H1 (cell line): ENCODE results near the gene TERB2. TPM values are rescaled to one million over a fixed set of nuclear protein-coding genes. Genes with fewer than 3 reads are reported as not detected.

Source experiments
- CTCF ChIA-PET: fragments of 300-600 bp; sonication (Branson Sonifier 250); formaldehyde crosslinking; loops from one replicate; lab custom pipeline; 2021; ENCODE audit not compliant: partially characterized antibody; lab: Charles Lee
- POLR2A ChIA-PET: fragments of 300-600 bp; sonication (Branson Sonifier 250); formaldehyde crosslinking; loops from one replicate; lab custom pipeline; 2021; ENCODE audit warnings: inconsistent platforms; ENCODE audit not compliant: partially characterized antibody; lab: Charles Lee
- DNase-seq, 2 experiments: peaks; one replicate each; pipeline versions ENCODE4 v3.0.0 to v3.0.0-alpha.2; 2010 to 2022; ENCODE audit warnings: low spot score in 2 of 2, low read depth in 1 of 2, mixed read lengths in 1 of 2
- FAIRE-seq: peaks from 2 replicates; lab custom pipeline; 2011; peaks lifted over from hg19 to GRCh38; lab: Jason Lieb, UNC
- H2AFZ ChIP-seq: 2 replicates; pipeline ENCODE4 v1.8.1; 2012; ENCODE audit warnings: low read length, inconsistent platforms
- H2AK5ac ChIP-seq: 2 replicates; pipeline ENCODE4 v1.6.1; 2013; ENCODE audit warnings: low read depth, low read length
- H2BK120ac ChIP-seq: replicated peaks from 2 replicates; pipeline ENCODE3; 2013; ENCODE audit warnings: low read depth, low read length, inconsistent platforms
- H2BK12ac ChIP-seq: 2 replicates; pipeline ENCODE4 v1.6.1; 2013; ENCODE audit warnings: low read depth, low read length
- H2BK15ac ChIP-seq: 2 replicates; pipeline ENCODE4 v1.6.1; 2013; ENCODE audit warnings: low read length
- H2BK20ac ChIP-seq: 2 replicates; pipeline ENCODE4 v1.6.1; 2013; ENCODE audit warnings: low read length
- H2BK5ac ChIP-seq: 2 replicates; pipeline ENCODE4 v1.6.1; 2013; ENCODE audit warnings: low read depth, low read length
- H3K14ac ChIP-seq: 2 replicates; pipeline ENCODE4 v1.6.1; 2013; ENCODE audit warnings: inconsistent platforms; ENCODE audit not compliant: insufficient read length
- H3K18ac ChIP-seq: 2 replicates; pipeline ENCODE4 v1.6.1; 2013; ENCODE audit warnings: low read length; ENCODE audit errors: extremely low read depth
- H3K23ac ChIP-seq: 2 replicates; pipeline ENCODE4 v1.6.1; 2013; ENCODE audit warnings: inconsistent platforms; ENCODE audit not compliant: insufficient read length
- H3K23me2 ChIP-seq: 2 replicates; pipeline ENCODE4 v1.6.1; 2013; ENCODE audit warnings: low read depth, low read length
- H3K27ac ChIP-seq: 2 replicates; pipeline ENCODE4 v1.6.1; 2011; ENCODE audit warnings: low read depth, low read length, inconsistent platforms
- H3K27me3 ChIP-seq, 4 experiments: replicated peaks in 1 of 4; 1 replicate in 1 of 4; 2 replicates in 3 of 4; pipeline versions ENCODE4 v1.6.1 to v1.8.1; 2011 to 2013; ENCODE audit warnings: low read length in 3 of 4, mild to moderate bottlenecking in 3 of 4, inconsistent platforms in 2 of 4, mixed read lengths in 2 of 4, moderate library complexity in 1 of 4; ENCODE audit not compliant: control insufficient read depth in 3 of 4, insufficient read depth in 3 of 4; ENCODE audit errors: extremely low read depth in 1 of 4
- H3K36me3 ChIP-seq, 4 experiments: 2 replicates each; pipeline versions ENCODE4 v1.6.1 to v1.8.1; 2011 to 2013; ENCODE audit warnings: mild to moderate bottlenecking in 4 of 4, low read length in 3 of 4, moderate library complexity in 2 of 4, control low read depth in 1 of 4, inconsistent platforms in 1 of 4; ENCODE audit not compliant: insufficient read depth in 4 of 4, control insufficient read depth in 2 of 4
- H3K4ac ChIP-seq: replicated peaks from 2 replicates; pipeline ENCODE3; 2013; ENCODE audit warnings: low read length, low read depth, mixed read lengths, inconsistent platforms; ENCODE audit not compliant: insufficient read length
- H3K4me1 ChIP-seq, 4 experiments: replicated peaks in 1 of 4; 1 replicate in 1 of 4; 2 replicates in 3 of 4; pipeline versions ENCODE4 v1.6.1 to v1.8.1; 2011 to 2013; ENCODE audit warnings: low read length in 3 of 4, inconsistent platforms in 2 of 4, mixed read lengths in 1 of 4; ENCODE audit not compliant: insufficient read depth in 4 of 4, control insufficient read depth in 3 of 4
- H3K4me2 ChIP-seq, 2 experiments: 2 replicates each; pipeline versions ENCODE4 v1.6.1 to v1.8.1; 2011 to 2013; ENCODE audit warnings: low read depth in 2 of 2, low read length in 2 of 2, control low read depth in 1 of 2, inconsistent platforms in 1 of 2, mild to moderate bottlenecking in 1 of 2; ENCODE audit not compliant: insufficient read depth in 1 of 2
- H3K4me3 ChIP-seq, 4 experiments: fragments of 200-600, 300-600 bp in 1 of 4; sonication (generic), shearing (Covaris generic), sonication (Bioruptor Twin) in 1 of 4; 2 replicates each; pipeline versions ENCODE4 v1.5.1 to v1.8.1; 2011 to 2016; ENCODE audit warnings: low read length in 4 of 4, low read depth in 3 of 4, control low read depth in 2 of 4, inconsistent platforms in 2 of 4, mild to moderate bottlenecking in 2 of 4, mixed read lengths in 1 of 4, moderate library complexity in 1 of 4; ENCODE audit not compliant: insufficient read depth in 2 of 4; ENCODE audit errors: extremely low read depth in 1 of 4
- H3K56ac ChIP-seq: replicated peaks from 2 replicates; pipeline ENCODE3; 2013; ENCODE audit warnings: low read depth, mild to moderate bottlenecking, mixed read lengths, low read length, inconsistent platforms; ENCODE audit not compliant: insufficient read length
- H3K79me1 ChIP-seq: 2 replicates; pipeline ENCODE4 v1.6.1; 2013; ENCODE audit warnings: low read depth, low read length, control low read depth
- H3K79me2 ChIP-seq, 2 experiments: 2 replicates each; pipeline versions ENCODE4 v1.6.1 to v1.8.1; 2012 to 2013; ENCODE audit warnings: low read length in 2 of 2, mild to moderate bottlenecking in 2 of 2, inconsistent platforms in 1 of 2; ENCODE audit not compliant: insufficient read depth in 2 of 2, control insufficient read depth in 1 of 2
- H3K9ac ChIP-seq, 4 experiments: replicated peaks in 1 of 4; 1 replicate in 1 of 4; 2 replicates in 3 of 4; pipeline versions ENCODE4 v1.6.1 to v1.8.1; 2011 to 2013; ENCODE audit warnings: low read depth in 3 of 4, low read length in 3 of 4, control low read depth in 2 of 4, mild to moderate bottlenecking in 2 of 4, moderate library complexity in 2 of 4, inconsistent platforms in 1 of 4; ENCODE audit errors: extremely low read depth in 1 of 4
- H3K9me3 ChIP-seq, 2 experiments: 2 replicates each; pipeline versions ENCODE4 v1.6.1 to v1.8.1; 2012 to 2013; ENCODE audit warnings: mild to moderate bottlenecking in 2 of 2, moderate library complexity in 2 of 2, control low read depth in 1 of 2, inconsistent platforms in 1 of 2, low read depth in 1 of 2, low read length in 1 of 2, mixed read lengths in 1 of 2; ENCODE audit not compliant: insufficient read depth in 2 of 2
- H4K20me1 ChIP-seq, 2 experiments: replicated peaks in 1 of 2; 2 replicates each; pipeline versions ENCODE3 to v1.8.1; 2011 to 2013; ENCODE audit warnings: inconsistent platforms in 2 of 2, low read length in 2 of 2, mild to moderate bottlenecking in 1 of 2; ENCODE audit not compliant: insufficient read depth in 2 of 2, control insufficient read depth in 1 of 2
- H4K5ac ChIP-seq: 2 replicates; pipeline ENCODE4 v1.6.1; 2013; ENCODE audit warnings: low read length, low read depth, mixed read lengths, inconsistent platforms; ENCODE audit not compliant: insufficient read length
- H4K8ac ChIP-seq: 2 replicates; pipeline ENCODE4 v1.8.0; 2013; ENCODE audit warnings: mild to moderate bottlenecking, moderate library complexity, low read length, inconsistent platforms; ENCODE audit not compliant: insufficient read depth; ENCODE audit errors: extremely low read depth
- H4K91ac ChIP-seq: replicated peaks from 2 replicates; pipeline ENCODE3; 2013; ENCODE audit warnings: low read length, mixed read lengths, inconsistent platforms; ENCODE audit not compliant: insufficient read length
- ASH2L ChIP-seq: fragments of 200-600, 300-600 bp; sonication (generic); IDR thresholded peaks from one replicate; pipeline ENCODE4 v1.7.1; 2017; ENCODE audit warnings: low read length
- ATF3 ChIP-seq: IDR thresholded peaks from 2 replicates; pipeline ENCODE4 v1.6.1; 2011; ENCODE audit warnings: low read depth, mild to moderate bottlenecking, low read length; ENCODE audit not compliant: insufficient read depth
- GTF2F1 ChIP-seq: IDR thresholded peaks from 2 replicates; pipeline ENCODE4 v1.6.1; 2012; ENCODE audit warnings: low read depth, low read length, improper control_type of control experiment, borderline replicate concordance
- JUND ChIP-seq: IDR thresholded peaks from 2 replicates; pipeline ENCODE4 v1.6.1; 2011; ENCODE audit warnings: mild to moderate bottlenecking, improper control_type of control experiment, low read length
- MAX ChIP-seq: IDR thresholded peaks from 2 replicates; pipeline ENCODE4 v1.6.1; 2012; ENCODE audit warnings: inconsistent platforms
- SIN3A ChIP-seq, 2 experiments: IDR thresholded peaks in 1 of 2; conservative IDR thresholded peaks in 1 of 2; 2 replicates each; pipeline ENCODE4 v1.6.1; 2011 to 2012; ENCODE audit warnings: low read length in 2 of 2, improper control_type of control experiment in 1 of 2, low read depth in 1 of 2, mild to moderate bottlenecking in 1 of 2
- TAF7 ChIP-seq: optimal IDR thresholded peaks from 2 replicates; pipeline ENCODE3; 2011; ENCODE audit warnings: low read depth, mild to moderate bottlenecking, inconsistent platforms, low read length, moderate library complexity, borderline replicate concordance
- TBP ChIP-seq: IDR thresholded peaks from 2 replicates; pipeline ENCODE4 v1.6.1; 2011; ENCODE audit warnings: low read depth, low read length, improper control_type of control experiment
- WGBS, 2 experiments: shearing (Covaris generic) in 1 of 2; methylation state at CpG; one replicate each; pipeline versions ENCODE4 v1.1.6 to v1.1.7; 2013 to 2015; ENCODE audit warnings: low lambda C conversion rate in 2 of 2, mixed read lengths in 2 of 2, inconsistent platforms in 1 of 2, low coverage in 1 of 2, missing lambda C conversion rate in 1 of 2; ENCODE audit not compliant: insufficient replicate concordance in 2 of 2, insufficient coverage in 1 of 2, insufficient read length in 1 of 2; ENCODE audit errors: extremely low coverage in 1 of 2, missing lambda C conversion rate in 1 of 2; 5-methylcytosine and 5-hydroxymethylcytosine counted together
- polyA plus RNA-seq, 7 experiments: library from polyadenylated mRNA; depleted of rRNA in 3 of 7; stranded (reverse) in 5 of 7; unstranded in 2 of 7; fragments of >200 nt in 5 of 7; fragments of 200-250 nt in 2 of 7; gene quantifications; 1 replicate in 5 of 7; 2 replicates in 1 of 7; 4 replicates in 1 of 7; pipeline versions ENCODE4 v1.2.1 to v1.2.3, GENCODE V29; 2011 to 2013; ENCODE audit warnings: missing spikeins in 2 of 7, mixed read lengths in 2 of 7
- total RNA-seq: library from RNA; stranded (reverse); fragmentation: NEBNext Ultra II Directional; extraction: Animal tissue kit (Norgen Biotek cat#: 25700); gene quantifications from 2 replicates; pipeline ENCODE4 v1.2.1, GENCODE V29; 2021

The TERB2 gene
- total and polyA plus RNA-seq, 2 of the 8 experiments (the other 6 are each of a cell fraction or from before 2014, with no cell fraction given) = not detected

DNA sequence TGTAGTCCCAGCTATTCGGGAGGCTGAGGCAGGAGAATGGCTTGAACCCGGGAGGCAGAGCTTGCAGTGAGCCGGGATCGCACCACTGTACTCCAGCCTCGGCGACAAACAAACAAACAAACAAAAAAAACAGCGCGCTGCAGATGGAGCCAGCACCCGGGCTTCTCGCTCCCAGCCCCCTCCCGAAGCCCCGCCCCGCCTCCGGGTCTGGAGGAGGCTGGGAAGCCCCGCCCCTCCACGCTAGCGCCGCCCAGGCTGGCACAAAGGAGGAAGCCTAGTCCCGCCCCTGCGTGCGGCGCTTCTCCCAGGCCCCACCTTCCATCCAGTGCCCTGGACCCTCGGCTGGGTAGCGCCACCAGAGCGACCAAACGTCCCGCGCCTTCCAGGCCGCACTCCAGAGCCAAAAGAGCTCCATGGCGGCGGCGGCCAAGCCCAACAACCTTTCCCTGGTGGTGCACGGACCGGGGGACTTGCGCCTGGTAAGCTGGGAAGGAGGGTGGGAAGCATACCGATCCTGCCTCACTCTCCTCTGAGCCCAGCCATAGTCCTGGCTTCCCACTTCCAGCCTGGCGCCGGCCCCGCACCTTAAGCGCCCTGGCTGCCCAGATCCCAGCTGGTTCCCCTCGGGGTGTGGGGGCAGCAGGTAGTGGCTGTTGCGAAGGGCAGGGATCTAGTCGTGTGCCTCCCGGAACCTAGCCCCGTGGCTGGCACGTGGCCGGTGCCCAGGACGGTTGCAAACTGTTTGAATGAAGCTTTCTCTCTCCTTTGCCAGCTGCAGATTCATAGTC lies 66.6 kb downstream of the TERB2 start, which contains the start of gene SORD:
Gene SORD, plus strand, starts transcription at position 325 of the 788 bp plus-strand sequence. Its CDS starts 89 bp downstream, at position 414.
- Histone ChIP-seq H3K4me1 (peaks cover 5 to 10% (median 8%) of the 10 kb centered on the region in 4 experiments), H2BK120ac (peak within 1 kb of the TSS; percentile 61), H3K4ac (peak within 1 kb of the TSS; percentile 69), H4K91ac (peak within 1 kb of the TSS; percentile 95), H3K23me2 (peaks cover 9% of the 10 kb centered on the region), H3K36me3 (0 out of 8 replicates have a peak, but pooled peaks cover 0 to 3% (median 0%) of the 10 kb centered on the region in 4 experiments), H3K27me3 (no peaks in the 10 kb centered on the region; a peak in 1 of 7 replicates), H2AFZ (peak within 1 kb of the TSS; percentile 31), H4K20me1 (peaks cover 0 to 3% of the 10 kb centered on the region in 2 experiments), H3K79me1 (0 out of 2 replicates have a peak, but pooled peaks cover 3% of the 10 kb centered on the region), H3K27ac (peak within 1 kb of the TSS; percentile 72; the same call in 1 of the 2 replicates), H3K14ac (peak within 1 kb of the TSS; percentile 37), H3K4me3 (peak within 1 kb of the TSS; percentile 64 to 92 (median 72)), H3K9me3 (peaks cover 2 to 7% of the 10 kb centered on the region in 2 experiments; a peak in 1 of 4 replicates), H3K79me2 (peaks cover 0 to 24% of the 10 kb centered on the region in 2 experiments; a peak in 2 of 4 replicates), H3K18ac (peak within 1 kb of the TSS; percentile 99), H3K4me2 (peak within 1 kb of the TSS; percentile 74 to 98), H4K8ac (peak within 1 kb of the TSS; percentile 94), H3K9ac (peak within 1 kb of the TSS; percentile 81 to 94 (median 85)), H3K23ac (no peak within 1 kb of the TSS), H2BK5ac (peak within 1 kb of the TSS; percentile 95), H2BK20ac (0 out of 2 replicates have a peak within 1 kb of the TSS, but pooled peaks have one; percentile 72), H4K5ac (peak within 1 kb of the TSS; percentile 70), H3K56ac (peak within 1 kb of the TSS; percentile 69), H2BK15ac (peak within 1 kb of the TSS; percentile 97; the same call in 1 of the 2 replicates), H2AK5ac (peak within 1 kb of the TSS; percentile 85; the same call in 1 of the 2 replicates), H2BK12ac (peak within 1 kb of the TSS; percentile 92)
- FAIRE-seq (no peak), DNase-seq (peak; percentile 87 to 99)
- POLR2A ChIA-PET = interaction anchor here (0.6 to 2.7 kb wide), 12 partner anchors 10 to 304 kb away, joined by 3 to 10 read pairs (median 3); no protein-coding TSS in a partner anchor
- CTCF ChIA-PET = interaction anchor here (0.6 to 2.3 kb wide), 5 partner anchors 13 to 826 kb away, joined by 3 to 19 read pairs (median 3); no protein-coding TSS in a partner anchor
- WGBS, 2 experiments = 2% methylated on average over 31 of the region's 48 CpGs; no CpG with 5 or more reads in 1 of the 2 experiments
- no peak; a peak in 1 of 4 replicates for TF ChIP-seq SIN3A (conservative IDR thresholded peaks at IDR 0.05 in 1 of 2, IDR thresholded peaks at IDR 0.05 in 1 of 2; ENCODE audit: low read depth in 1 of 2, low read length in 2 of 2)
- peak; percentile 18 for TF ChIP-seq ASH2L
- TF ChIP-seq MAX = peak; percentile 91
- no peak for TF ChIP-seq JUND
- TF ChIP-seq ATF3 = no peak
- TF ChIP-seq TBP = peak; percentile 83
- TF ChIP-seq GTF2F1 = 0 out of 2 replicates have a peak, but pooled peaks have one; percentile 48
- TF ChIP-seq TAF7 = peak; percentile 90
